ENCODE results near the gene TMEM108. TPM values are rescaled to one million over a fixed set of nuclear protein-coding genes. Genes with fewer than 3 reads are reported as not detected.

Gene TMEM108
- total RNA-seq, 6 experiments from 2014 or later: 0.10 to 0.20 TPM; not detected in 4

DNA sequence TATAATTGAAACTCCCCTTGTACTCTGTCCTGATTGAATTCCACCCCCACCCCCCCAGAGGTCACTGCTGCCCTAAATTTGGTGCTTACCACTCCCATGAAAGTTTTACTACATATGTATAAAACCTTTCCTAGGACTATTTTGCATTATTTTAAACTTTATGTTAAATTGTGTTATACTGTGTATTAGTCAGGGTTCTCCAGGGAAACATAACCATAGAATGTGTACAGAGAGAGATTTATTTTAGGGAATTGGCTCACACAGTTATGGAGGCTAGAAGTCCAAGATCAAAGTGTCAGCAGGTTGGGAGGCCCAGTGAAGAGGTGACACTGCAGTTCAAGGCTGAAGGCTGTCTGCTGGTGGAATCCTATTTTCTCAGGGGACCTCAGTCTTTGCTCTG lies 390.9 kb downstream of the TMEM108 start:
- Histone ChIP-seq H3K36me3 (no peaks in the 10 kb centered on the region), H3K9me3 (no peaks in the 10 kb centered on the region), H3K27me3 (no peaks in the 10 kb centered on the region), H3K4me3 (no peak overlapping the region), H3K27ac (no peak overlapping the region), H3K4me1 (no peaks in the 10 kb centered on the region)
- DNase-seq (no peak), ATAC-seq (no peak)
- intact Hi-C loops (cut with DNase I): no loop called here
- TF ChIP-seq POLR2A (IDR thresholded peaks at IDR 0.05): no peak
- TF ChIP-seq, protein P1, sequence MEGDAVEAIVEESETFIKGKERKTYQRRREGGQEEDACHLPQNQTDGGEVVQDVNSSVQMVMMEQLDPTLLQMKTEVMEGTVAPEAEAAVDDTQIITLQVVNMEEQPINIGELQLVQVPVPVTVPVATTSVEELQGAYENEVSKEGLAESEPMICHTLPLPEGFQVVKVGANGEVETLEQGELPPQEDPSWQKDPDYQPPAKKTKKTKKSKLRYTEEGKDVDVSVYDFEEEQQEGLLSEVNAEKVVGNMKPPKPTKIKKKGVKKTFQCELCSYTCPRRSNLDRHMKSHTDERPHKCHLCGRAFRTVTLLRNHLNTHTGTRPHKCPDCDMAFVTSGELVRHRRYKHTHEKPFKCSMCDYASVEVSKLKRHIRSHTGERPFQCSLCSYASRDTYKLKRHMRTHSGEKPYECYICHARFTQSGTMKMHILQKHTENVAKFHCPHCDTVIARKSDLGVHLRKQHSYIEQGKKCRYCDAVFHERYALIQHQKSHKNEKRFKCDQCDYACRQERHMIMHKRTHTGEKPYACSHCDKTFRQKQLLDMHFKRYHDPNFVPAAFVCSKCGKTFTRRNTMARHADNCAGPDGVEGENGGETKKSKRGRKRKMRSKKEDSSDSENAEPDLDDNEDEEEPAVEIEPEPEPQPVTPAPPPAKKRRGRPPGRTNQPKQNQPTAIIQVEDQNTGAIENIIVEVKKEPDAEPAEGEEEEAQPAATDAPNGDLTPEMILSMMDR (IDR thresholded peaks at IDR 0.05): no peak

DNA sequence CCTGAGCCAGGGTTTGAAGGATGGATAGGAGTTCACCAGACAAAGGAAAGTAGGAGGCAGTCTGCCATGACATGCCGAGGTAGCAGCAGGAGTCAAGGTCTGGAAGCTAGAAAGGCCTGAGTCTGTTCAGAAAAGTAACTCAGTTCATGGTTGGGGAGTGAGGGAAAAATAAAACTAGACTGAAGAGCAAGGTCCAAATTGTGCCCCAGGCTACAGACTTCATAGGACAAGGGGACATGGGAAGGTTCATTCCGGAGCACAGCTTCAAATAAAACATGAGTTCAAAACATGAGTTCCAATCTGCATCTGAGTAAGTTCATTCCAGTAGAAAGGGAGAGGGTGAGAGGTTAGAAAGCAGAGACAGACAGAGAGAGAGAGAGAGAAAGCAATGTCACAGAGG lies 401.4 kb downstream of the TMEM108 start:
- DNase-seq (no peak), ATAC-seq (peak in 3 of 4 donors; percentile 34 to 44 (median 42))
- 49% methylated on average over 2 of the region's 2 CpGs for WGBS (ENCODE audit: insufficient coverage, low coverage, low lambda C conversion rate, missing lambda C conversion rate)
- no peaks in the 10 kb centered on the region for H3K36me3 ChIP-seq
- H3K27ac ChIP-seq: no peak overlapping the region
- TF ChIP-seq, protein P1 (IDR thresholded peaks at IDR 0.05): no peak
- TF ChIP-seq POLR2A (IDR thresholded peaks at IDR 0.05): no peak
- H3K27me3 ChIP-seq: no peaks in the 10 kb centered on the region
- H3K4me1 ChIP-seq: peaks cover 0 to 16% (median 0%) of the 10 kb centered on the region in 4 donors
- no peak overlapping the region for H3K4me3 ChIP-seq
- intact Hi-C loops (cut with DNase I): no loop called here
- no peaks in the 10 kb centered on the region for H3K9me3 ChIP-seq

DNA sequence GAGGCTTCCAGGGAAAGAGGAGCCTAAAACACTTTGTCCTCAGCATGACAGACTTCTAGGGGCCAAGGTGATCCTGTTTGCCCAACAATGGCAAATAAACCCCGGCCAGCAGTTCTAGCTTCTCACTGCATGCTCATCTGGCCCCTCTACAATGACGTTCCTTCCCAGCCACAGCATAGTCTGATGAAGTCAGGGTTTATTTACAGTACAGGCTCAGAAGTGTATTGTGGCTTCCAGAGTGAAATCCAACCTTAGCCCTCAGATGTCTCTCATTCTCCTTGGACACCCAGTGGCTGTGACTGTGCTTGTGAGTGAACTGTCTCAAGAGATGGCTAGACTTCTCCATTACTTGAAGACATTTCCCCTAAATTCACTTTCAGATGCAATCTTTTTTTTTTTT lies 402.5 kb downstream of the TMEM108 start:
- ATAC-seq: no peak
- TF ChIP-seq POLR2A (IDR thresholded peaks at IDR 0.05): no peak
- TF ChIP-seq, protein P1 (IDR thresholded peaks at IDR 0.05): no peak
- no CpG with 5 or more reads among the region's 2 CpGs for WGBS (ENCODE audit: insufficient coverage, low coverage, low lambda C conversion rate, missing lambda C conversion rate)
- peaks cover 0 to 16% (median 0%) of the 10 kb centered on the region in 4 donors for H3K4me1 ChIP-seq
- no peak overlapping the region for H3K27ac ChIP-seq
- H3K36me3 ChIP-seq: no peaks in the 10 kb centered on the region
- H3K4me3 ChIP-seq: no peak overlapping the region
- no peaks in the 10 kb centered on the region for H3K9me3 ChIP-seq
- intact Hi-C loops (cut with DNase I): no loop called here
- H3K27me3 ChIP-seq: no peaks in the 10 kb centered on the region
- DNase-seq: no peak

DNA sequence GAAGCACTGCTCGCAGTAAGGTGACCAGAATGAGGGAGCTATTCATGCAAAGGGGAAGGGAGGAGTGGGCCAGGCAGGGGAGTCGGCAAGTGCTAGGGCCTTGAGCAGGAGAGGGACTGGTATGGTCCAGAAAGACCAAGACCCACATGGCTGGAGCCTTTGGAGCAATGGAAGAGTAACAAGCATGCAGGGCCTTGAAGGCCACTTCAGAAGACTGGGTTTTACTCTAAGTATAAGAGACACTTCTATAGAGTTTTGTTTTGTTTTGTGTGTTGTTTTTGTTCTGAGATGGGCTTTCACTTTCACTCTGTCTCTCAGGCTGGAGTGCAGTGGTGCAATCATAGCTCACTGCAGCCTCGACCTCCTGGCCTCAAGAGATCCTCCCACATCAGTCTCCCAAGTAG lies 403.7 kb downstream of the TMEM108 start:
- H3K9me3 ChIP-seq: no peaks in the 10 kb centered on the region
- H3K27ac ChIP-seq: no peak overlapping the region
- H3K4me3 ChIP-seq: no peak overlapping the region
- H3K36me3 ChIP-seq: no peaks in the 10 kb centered on the region
- ATAC-seq (peak; percentile 30 to 56 (median 49)), DNase-seq (no peak)
- no peaks in the 10 kb centered on the region for H3K27me3 ChIP-seq
- no peak for TF ChIP-seq POLR2A (IDR thresholded peaks at IDR 0.05)
- TF ChIP-seq, protein P1 (IDR thresholded peaks at IDR 0.05): no peak
- intact Hi-C loops (cut with DNase I): no loop called here
- H3K4me1 ChIP-seq: peaks cover 0 to 16% (median 0%) of the 10 kb centered on the region in 4 donors
- WGBS (ENCODE audit: insufficient coverage, low coverage, low lambda C conversion rate, missing lambda C conversion rate): 38% methylated on average over 3 of the region's 3 CpGs

DNA sequence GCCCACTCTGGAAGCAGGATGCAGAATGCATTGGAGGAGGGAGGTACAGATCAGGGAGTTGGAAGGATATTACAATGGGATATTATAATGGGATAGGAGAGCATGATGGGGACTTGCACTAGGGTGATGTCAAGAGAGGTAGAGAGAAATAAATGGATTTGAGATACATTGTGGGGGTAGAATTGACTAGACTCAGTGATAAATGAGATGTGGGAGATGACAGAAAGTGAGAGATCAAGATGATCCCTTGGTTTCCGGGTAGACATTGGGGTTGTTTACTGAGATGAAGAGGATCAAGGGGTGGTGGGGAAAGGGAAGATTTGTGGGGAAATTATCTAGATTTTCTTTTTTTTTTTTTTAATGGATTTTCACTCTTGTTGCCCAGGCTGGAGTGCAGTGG lies 404.3 kb downstream of the TMEM108 start:
- 80% methylated on average over 1 of the region's 1 CpG for WGBS (ENCODE audit: insufficient coverage, low coverage, low lambda C conversion rate, missing lambda C conversion rate)
- TF ChIP-seq, protein P1 (IDR thresholded peaks at IDR 0.05): no peak
- Histone ChIP-seq H3K36me3 (no peaks in the 10 kb centered on the region), H3K27ac (no peak overlapping the region), H3K27me3 (no peaks in the 10 kb centered on the region), H3K4me3 (no peak overlapping the region), H3K9me3 (no peaks in the 10 kb centered on the region), H3K4me1 (peaks cover 0 to 16% (median 0%) of the 10 kb centered on the region in 4 donors)
- no peak for DNase-seq
- no peak for ATAC-seq
- intact Hi-C loops (cut with DNase I): no loop called here
